Activated naive CD4-positive, alpha-beta T cell treated with anti-CD3 and anti-CD28 coated beads, Interleukin-2, amount 10 ng/mL, durations not matched to agents 7 days and 5 days (primary cell): ENCODE measurements around the gene ROS1.

Source experiments
- CTCF ChIA-PET: fragments of 350-600 bp; sonication (Branson Sonifier 250); formaldehyde crosslinking; loops from one replicate; lab custom pipeline; 2021; ENCODE audit warnings: antibody characterized with exemption; lab: Charles Lee
- DNase-seq: peaks from one replicate; pipeline ENCODE4 v3.0.0-alpha.2; 2020
- H3K27ac Mint-ChIP-seq: one replicate; pipeline ENCODE4 v1.8.0; 2021; ENCODE audit warnings: mild to moderate bottlenecking, moderate library complexity, mixed read lengths
- H3K27me3 Mint-ChIP-seq: one replicate; pipeline ENCODE4 v1.8.0; 2021; ENCODE audit warnings: mild to moderate bottlenecking, mixed read lengths
- H3K36me3 Mint-ChIP-seq: one replicate; pipeline ENCODE4 v1.8.0; 2021; ENCODE audit warnings: mixed read lengths
- H3K4me1 Mint-ChIP-seq: one replicate; pipeline ENCODE4 v1.8.0; 2021; ENCODE audit warnings: mixed read lengths
- H3K4me3 Mint-ChIP-seq: one replicate; pipeline ENCODE4 v1.8.0; 2021; ENCODE audit warnings: mild to moderate bottlenecking, moderate library complexity, mixed read lengths
- H3K9me3 Mint-ChIP-seq: one replicate; pipeline ENCODE4 v1.8.0; 2021; ENCODE audit warnings: mixed read lengths

The ROS1 gene

GRCh38 chr6:117414770-117415169 is 11.0 kb downstream of the ROS1 start:
- CTCF ChIA-PET, result no interaction called here
- H3K4me1 Mint-ChIP-seq, result no peaks in the 10 kb centered on the region
- H3K36me3 Mint-ChIP-seq, result no peaks in the 10 kb centered on the region
- peaks cover 14% of the 10 kb centered on the region for H3K27me3 Mint-ChIP-seq
- H3K27ac Mint-ChIP-seq, result no peak overlapping the region
- H3K9me3 Mint-ChIP-seq, result no peaks in the 10 kb centered on the region
- H3K4me3 Mint-ChIP-seq, result no peak overlapping the region
- no peak for DNase-seq

- no peak for DNase-seq
- Mint-ChIP-seq H3K36me3 (no peaks in the 10 kb centered on the region), H3K4me1 (no peaks in the 10 kb centered on the region), H3K9me3 (no peaks in the 10 kb centered on the region), H3K27me3 (peaks cover 8% of the 10 kb centered on the region), H3K4me3 (no peak overlapping the region), H3K27ac (no peak overlapping the region)
- CTCF ChIA-PET, result no interaction called here
Observed at GRCh38 chr6:117411474-117411873, 14.3 kb downstream of the ROS1 start.

GRCh38 chr6:117409863-117410262 is 15.9 kb downstream of the ROS1 start:
- no peaks in the 10 kb centered on the region for H3K4me1 Mint-ChIP-seq
- no peak overlapping the region for H3K27ac Mint-ChIP-seq
- CTCF ChIA-PET, result no interaction called here
- peaks cover 8% of the 10 kb centered on the region for H3K27me3 Mint-ChIP-seq
- DNase-seq, result no peak
- no peak overlapping the region for H3K4me3 Mint-ChIP-seq
- H3K9me3 Mint-ChIP-seq, result no peaks in the 10 kb centered on the region
- H3K36me3 Mint-ChIP-seq, result no peaks in the 10 kb centered on the region

- Mint-ChIP-seq H3K27me3 (peaks cover 8% of the 10 kb centered on the region), H3K27ac (no peak overlapping the region), H3K4me1 (no peaks in the 10 kb centered on the region), H3K9me3 (no peaks in the 10 kb centered on the region), H3K36me3 (no peaks in the 10 kb centered on the region), H3K4me3 (no peak overlapping the region)
- no peak for DNase-seq
- CTCF ChIA-PET, result no interaction called here
Observed at GRCh38 chr6:117409420-117409819, 16.3 kb downstream of the ROS1 start.

GRCh38 chr6:117404548-117404947 is 21.2 kb downstream of the ROS1 start:
- H3K4me3 Mint-ChIP-seq, result no peak overlapping the region
- no peaks in the 10 kb centered on the region for H3K9me3 Mint-ChIP-seq
- H3K36me3 Mint-ChIP-seq, result no peaks in the 10 kb centered on the region
- peak; percentile 21 for DNase-seq
- H3K27ac Mint-ChIP-seq, result no peak overlapping the region
- H3K4me1 Mint-ChIP-seq, result no peaks in the 10 kb centered on the region
- CTCF ChIA-PET, result interaction anchor here (0.6 to 2.1 kb wide), 2 partner anchors 151 to 203 kb away, joined by 3 to 5 read pairs; no protein-coding TSS in a partner anchor
- no peaks in the 10 kb centered on the region for H3K27me3 Mint-ChIP-seq

- CTCF ChIA-PET, result no interaction called here
- DNase-seq, result no peak
- H3K27me3 Mint-ChIP-seq, result no peaks in the 10 kb centered on the region
- no peaks in the 10 kb centered on the region for H3K4me1 Mint-ChIP-seq
- H3K4me3 Mint-ChIP-seq, result no peak overlapping the region
- H3K27ac Mint-ChIP-seq, result no peak overlapping the region
- no peaks in the 10 kb centered on the region for H3K9me3 Mint-ChIP-seq
- H3K36me3 Mint-ChIP-seq, result no peaks in the 10 kb centered on the region
Observed at GRCh38 chr6:117401799-117402198, 23.9 kb downstream of the ROS1 start.

GRCh38 chr6:117399924-117400323 is 25.8 kb downstream of the ROS1 start:
- Mint-ChIP-seq H3K36me3 (no peaks in the 10 kb centered on the region), H3K27me3 (no peaks in the 10 kb centered on the region), H3K27ac (no peak overlapping the region), H3K4me3 (no peak overlapping the region), H3K9me3 (no peaks in the 10 kb centered on the region), H3K4me1 (no peaks in the 10 kb centered on the region)
- CTCF ChIA-PET, result interaction anchor here (2.0 kb wide), 1 partner anchor 205 kb away, joined by 5 read pairs; no protein-coding TSS in a partner anchor
- DNase-seq, result no peak

GRCh38 chr6:117399126-117399525 is 26.6 kb downstream of the ROS1 start:
- no peak for DNase-seq
- Mint-ChIP-seq H3K9me3 (no peaks in the 10 kb centered on the region), H3K4me3 (no peak overlapping the region), H3K4me1 (no peaks in the 10 kb centered on the region), H3K36me3 (no peaks in the 10 kb centered on the region), H3K27me3 (no peaks in the 10 kb centered on the region), H3K27ac (no peak overlapping the region)
- CTCF ChIA-PET, result interaction anchor here (2.0 kb wide), 1 partner anchor 206 kb away, joined by 5 read pairs; no protein-coding TSS in a partner anchor

- CTCF ChIA-PET, result no interaction called here
- no peaks in the 10 kb centered on the region for H3K4me1 Mint-ChIP-seq
- H3K27me3 Mint-ChIP-seq, result peaks cover 2% of the 10 kb centered on the region
- no peaks in the 10 kb centered on the region for H3K36me3 Mint-ChIP-seq
- no peak overlapping the region for H3K27ac Mint-ChIP-seq
- no peak overlapping the region for H3K4me3 Mint-ChIP-seq
- no peaks in the 10 kb centered on the region for H3K9me3 Mint-ChIP-seq
- no peak for DNase-seq
Observed at GRCh38 chr6:117397536-117398227, 28.1 kb downstream of the ROS1 start.

- DNase-seq, result no peak
- H3K27me3 Mint-ChIP-seq, result peaks cover 7% of the 10 kb centered on the region
- no peaks in the 10 kb centered on the region for H3K9me3 Mint-ChIP-seq
- H3K27ac Mint-ChIP-seq, result no peak overlapping the region
- H3K4me3 Mint-ChIP-seq, result no peak overlapping the region
- CTCF ChIA-PET, result no interaction called here
- no peaks in the 10 kb centered on the region for H3K36me3 Mint-ChIP-seq
- H3K4me1 Mint-ChIP-seq, result no peaks in the 10 kb centered on the region
Observed at GRCh38 chr6:117396228-117396627, 29.5 kb downstream of the ROS1 start.

- Mint-ChIP-seq H3K4me3 (no peak overlapping the region), H3K27me3 (peaks cover 10% of the 10 kb centered on the region), H3K4me1 (no peaks in the 10 kb centered on the region), H3K27ac (no peak overlapping the region), H3K36me3 (no peaks in the 10 kb centered on the region), H3K9me3 (no peaks in the 10 kb centered on the region)
- CTCF ChIA-PET, result no interaction called here
- DNase-seq, result no peak
Observed at GRCh38 chr6:117395164-117395563, 30.6 kb downstream of the ROS1 start.

- Mint-ChIP-seq H3K4me1 (no peaks in the 10 kb centered on the region), H3K27me3 (peaks cover 10% of the 10 kb centered on the region), H3K4me3 (no peak overlapping the region), H3K9me3 (no peaks in the 10 kb centered on the region), H3K27ac (no peak overlapping the region), H3K36me3 (no peaks in the 10 kb centered on the region)
- CTCF ChIA-PET, result no interaction called here
- no peak for DNase-seq
Observed at GRCh38 chr6:117393045-117393444, 32.7 kb downstream of the ROS1 start.

- Mint-ChIP-seq H3K9me3 (no peaks in the 10 kb centered on the region), H3K4me3 (no peak overlapping the region), H3K27ac (no peak overlapping the region), H3K27me3 (peaks cover 10% of the 10 kb centered on the region), H3K36me3 (no peaks in the 10 kb centered on the region), H3K4me1 (no peaks in the 10 kb centered on the region)
- DNase-seq, result no peak
- CTCF ChIA-PET, result no interaction called here
Observed at GRCh38 chr6:117391874-117392583, 33.7 kb downstream of the ROS1 start.

GRCh38 chr6:117389227-117390057 is 36.3 kb downstream of the ROS1 start:
- no peak for DNase-seq
- H3K27me3 Mint-ChIP-seq, result peaks cover 10% of the 10 kb centered on the region
- H3K9me3 Mint-ChIP-seq, result no peaks in the 10 kb centered on the region
- H3K4me3 Mint-ChIP-seq, result no peak overlapping the region
- no peak overlapping the region for H3K27ac Mint-ChIP-seq
- CTCF ChIA-PET, result no interaction called here
- H3K36me3 Mint-ChIP-seq, result no peaks in the 10 kb centered on the region
- no peaks in the 10 kb centered on the region for H3K4me1 Mint-ChIP-seq
